Ectodermal cell (in vitro differentiated cells): ENCODE measurements around the gene DOCK8.
"Not testable (repeated sequence)": the region's sequence is repeated elsewhere in the genome, so short reads cannot be mapped to it uniquely, and the experiment has no call there.

Experiments
- H3K27ac ChIP-seq: 2 replicates; pipeline ENCODE4 v1.7.0; 2013; ENCODE audit warnings: mild to moderate bottlenecking, low read depth, low read length; ENCODE audit not compliant: insufficient read depth, poor library complexity, severe bottlenecking
- H3K27me3 ChIP-seq: 2 replicates; pipeline ENCODE4 v1.7.0; 2013; ENCODE audit warnings: mild to moderate bottlenecking, low read length; ENCODE audit not compliant: insufficient read depth, control insufficient read depth, poor library complexity, severe bottlenecking
- H3K36me3 ChIP-seq: one replicate; pipeline ENCODE4 v1.7.0; 2013; ENCODE audit warnings: low read length; ENCODE audit not compliant: control insufficient read depth, insufficient read depth
- H3K4me1 ChIP-seq: one replicate; pipeline ENCODE4 v1.7.0; 2013; ENCODE audit warnings: low read length; ENCODE audit not compliant: control insufficient read depth, insufficient read depth
- H3K4me3 ChIP-seq: 2 replicates; pipeline ENCODE4 v1.7.0; 2013; ENCODE audit warnings: low read depth, low read length, control low read depth; ENCODE audit not compliant: insufficient read depth
- H3K9me3 ChIP-seq: 2 replicates; pipeline ENCODE4 v1.7.0; 2013; ENCODE audit warnings: mild to moderate bottlenecking, low read length, moderate library complexity; ENCODE audit not compliant: control insufficient read depth
- WGBS, 2 experiments: methylation state at CpG; one replicate each; pipeline ENCODE4 v1.1.7; 2013; ENCODE audit warnings: missing lambda C conversion rate in 2 of 2; 5-methylcytosine and 5-hydroxymethylcytosine counted together

DOCK8 gene

GRCh38 chr9:213901-214300 is 764 bp upstream of the DOCK8 start:
- H3K4me1 ChIP-seq, H3K36me3 ChIP-seq, H3K4me3 ChIP-seq, H3K27ac ChIP-seq, H3K9me3 ChIP-seq: not testable (repeated sequence)
- WGBS, 2 experiments = 91 to 95% methylated on average over 24 of the region's 24 CpGs
- H3K27me3 ChIP-seq = peaks cover 52% of the 10 kb centered on the region

- Histone ChIP-seq H3K4me1 (no peaks in the 10 kb centered on the region), H3K36me3 (no peaks in the 10 kb centered on the region), H3K27me3 (peaks cover 52% of the 10 kb centered on the region), H3K27ac (no peak overlapping the region), H3K4me3 (peak overlapping the region; percentile 46), H3K9me3 (no peaks in the 10 kb centered on the region)
- 6 to 7% methylated on average over 14 of the region's 14 CpGs for WGBS, 2 experiments
These were observed 366 bp upstream of the DOCK8 start for GRCh38 chr9:214351-214647.

GRCh38 chr9:215631-216155 is 1.0 kb downstream of the DOCK8 start:
- Histone ChIP-seq H3K4me3 (peak overlapping the region; percentile 46), H3K27me3 (peaks cover 52% of the 10 kb centered on the region), H3K9me3 (no peaks in the 10 kb centered on the region), H3K27ac (no peak overlapping the region), H3K4me1 (no peaks in the 10 kb centered on the region), H3K36me3 (no peaks in the 10 kb centered on the region)
- WGBS, 2 experiments = 69 to 75% methylated on average over 5 to 6 of the region's 6 CpGs

GRCh38 chr9:216866-217265 is 2.2 kb downstream of the DOCK8 start:
- WGBS, 2 experiments = 80 to 85% methylated on average over 1 of the region's 1 CpG
- H3K27me3 ChIP-seq = peaks cover 51% of the 10 kb centered on the region
- no peak overlapping the region for H3K4me3 ChIP-seq
- H3K9me3 ChIP-seq = no peaks in the 10 kb centered on the region
- H3K4me1 ChIP-seq = no peaks in the 10 kb centered on the region
- no peak overlapping the region for H3K27ac ChIP-seq
- H3K36me3 ChIP-seq = no peaks in the 10 kb centered on the region

GRCh38 chr9:217950-218349 is 3.3 kb downstream of the DOCK8 start:
- Histone ChIP-seq H3K4me1 (no peaks in the 10 kb centered on the region), H3K4me3 (no peak overlapping the region), H3K27me3 (peaks cover 41% of the 10 kb centered on the region), H3K9me3 (no peaks in the 10 kb centered on the region), H3K36me3 (no peaks in the 10 kb centered on the region), H3K27ac (no peak overlapping the region)
- 94% methylated on average over 2 of the region's 2 CpGs; no CpG with 5 or more reads in 1 of the 2 experiments for WGBS, 2 experiments

- not testable (repeated sequence) for H3K27ac ChIP-seq, H3K4me3 ChIP-seq, H3K9me3 ChIP-seq, H3K36me3 ChIP-seq, H3K4me1 ChIP-seq
- peaks cover 30% of the 10 kb centered on the region for H3K27me3 ChIP-seq
- 91% methylated on average over 7 of the region's 7 CpGs for WGBS, 2 experiments
These were observed 4.4 kb downstream of the DOCK8 start for GRCh38 chr9:219036-219435.

GRCh38 chr9:219670-220365 is 5.2 kb downstream of the DOCK8 start:
- no peaks in the 10 kb centered on the region for H3K4me1 ChIP-seq
- 90 to 95% methylated on average over 7 of the region's 7 CpGs for WGBS, 2 experiments
- no peak overlapping the region for H3K4me3 ChIP-seq
- no peaks in the 10 kb centered on the region for H3K9me3 ChIP-seq
- H3K36me3 ChIP-seq = no peaks in the 10 kb centered on the region
- H3K27ac ChIP-seq = no peak overlapping the region
- H3K27me3 ChIP-seq = peaks cover 22% of the 10 kb centered on the region

- H3K36me3 ChIP-seq = no peaks in the 10 kb centered on the region
- H3K4me3 ChIP-seq = no peak overlapping the region
- no peaks in the 10 kb centered on the region for H3K9me3 ChIP-seq
- no peaks in the 10 kb centered on the region for H3K4me1 ChIP-seq
- no peaks in the 10 kb centered on the region for H3K27me3 ChIP-seq
- WGBS, 2 experiments = 79 to 84% methylated on average over 6 of the region's 6 CpGs
- no peak overlapping the region for H3K27ac ChIP-seq
These were observed 7.5 kb downstream of the DOCK8 start for GRCh38 chr9:221989-222776.

- no peaks in the 10 kb centered on the region for H3K27me3 ChIP-seq
- no peaks in the 10 kb centered on the region for H3K9me3 ChIP-seq
- no peaks in the 10 kb centered on the region for H3K36me3 ChIP-seq
- 50 to 68% methylated on average over 1 to 3 of the region's 3 CpGs for WGBS, 2 experiments
- no peaks in the 10 kb centered on the region for H3K4me1 ChIP-seq
- H3K27ac ChIP-seq = peak overlapping the region; percentile 9
- H3K4me3 ChIP-seq = no peak overlapping the region
These were observed 8.5 kb downstream of the DOCK8 start for GRCh38 chr9:223152-223551.

GRCh38 chr9:224026-224425 is 9.4 kb downstream of the DOCK8 start:
- Histone ChIP-seq H3K4me3 (no peak overlapping the region), H3K36me3 (no peaks in the 10 kb centered on the region), H3K27me3 (no peaks in the 10 kb centered on the region), H3K9me3 (no peaks in the 10 kb centered on the region), H3K27ac (no peak overlapping the region), H3K4me1 (no peaks in the 10 kb centered on the region)
- 98% methylated on average over 4 to 5 of the region's 5 CpGs for WGBS, 2 experiments
